Measurements from ENCODE around the gene RBM8A. TPM values are rescaled to one million over a fixed set of nuclear protein-coding genes. Genes with fewer than 3 reads are reported as not detected.

Gene RBM8A
- total RNA-seq, 4 donors from 2014 or later: 199 to 589 (median 381) TPM

GRCh38 chr1:145897969-145898368, 29.3 kb downstream of the RBM8A start:
- in situ Hi-C loops (cut with MboI; ENCODE audit: low sequenced_read_pairs in 4 of 4): loop anchor here in 1 of 4 donors (10.0 kb wide), 2 partner anchors 57 to 117 kb away; partner anchors contain the start of gene LIX1L
- Histone ChIP-seq H3K9me3 (no peaks in the 10 kb centered on the region), H3K4me3 (no peak overlapping the region), H3K36me3 (peaks cover 0 to 24% of the 10 kb centered on the region in 2 donors), H3K27ac (no peak overlapping the region), H3K4me1 (peaks cover 2 to 5% of the 10 kb centered on the region in 2 donors), H3K27me3 (no peaks in the 10 kb centered on the region)
- ATAC-seq (no peak), DNase-seq (no peak)
- intact Hi-C loops (cut with DNase I; ENCODE audit: low total_unique reads): no loop called here
- TF ChIP-seq CTCF (IDR thresholded peaks at IDR 0.05 in 4 of 5, conservative IDR thresholded peaks at IDR 0.05 in 1 of 5) (no peak), POLR2A (IDR thresholded peaks at IDR 0.05) (no peak)

- TF ChIP-seq POLR2A (IDR thresholded peaks at IDR 0.05): no peak
- no peak for TF ChIP-seq CTCF (IDR thresholded peaks at IDR 0.05 in 4 of 5, conservative IDR thresholded peaks at IDR 0.05 in 1 of 5)
- H3K27ac ChIP-seq: no peak overlapping the region
- ATAC-seq (no peak), DNase-seq (no peak)
- no peak overlapping the region for H3K4me3 ChIP-seq
- in situ Hi-C loops (cut with MboI; ENCODE audit: low sequenced_read_pairs in 4 of 4) (loop anchor here in 1 of 4 donors (10.0 kb wide), 2 partner anchors 59 to 119 kb away; partner anchors contain the start of gene LIX1L), intact Hi-C loops (cut with DNase I; ENCODE audit: low total_unique reads) (no loop called here)
- H3K27me3 ChIP-seq: no peaks in the 10 kb centered on the region
- H3K4me1 ChIP-seq: peaks cover 25 to 27% of the 10 kb centered on the region in 2 donors
- H3K9me3 ChIP-seq: no peaks in the 10 kb centered on the region
- H3K36me3 ChIP-seq: peaks cover 0 to 21% of the 10 kb centered on the region in 2 donors
Observed at GRCh38 chr1:145895471-145895870, 31.8 kb downstream of the RBM8A start.

GRCh38 chr1:145893306-145894055, 33.8 kb downstream of the RBM8A start:
- Histone ChIP-seq H3K4me3 (no peak overlapping the region), H3K27ac (peak overlapping the region; percentile 88 to 98 (median 91)), H3K36me3 (peaks cover 0 to 20% of the 10 kb centered on the region in 2 donors), H3K27me3 (no peaks in the 10 kb centered on the region), H3K9me3 (no peaks in the 10 kb centered on the region), H3K4me1 (peaks cover 36 to 37% of the 10 kb centered on the region in 2 donors)
- ATAC-seq (no peak), DNase-seq (no peak)
- TF ChIP-seq CTCF (IDR thresholded peaks at IDR 0.05 in 4 of 5, conservative IDR thresholded peaks at IDR 0.05 in 1 of 5) (no peak), POLR2A (IDR thresholded peaks at IDR 0.05) (no peak)
- in situ Hi-C loops (cut with MboI; ENCODE audit: low sequenced_read_pairs in 4 of 4) (loop anchor here in 2 of 4 donors (5.0 to 10.0 kb wide), 3 partner anchors 61 to 121 kb away; partner anchors contain the start of gene LIX1L (in 1 of the 2)), intact Hi-C loops (cut with DNase I; ENCODE audit: low total_unique reads) (loop anchor here (2.0 kb wide), 2 partner anchors 71 to 113 kb away; partner anchors contain the start of genes ANKRD34A and POLR3GL)

- in situ Hi-C loops (cut with MboI; ENCODE audit: low sequenced_read_pairs in 4 of 4): loop anchor here in 2 of 4 donors (5.0 to 10.0 kb wide), 3 partner anchors 62 to 122 kb away; partner anchors contain the start of gene LIX1L (in 1 of the 2)
Observed at GRCh38 chr1:145892486-145893087, 34.7 kb downstream of the RBM8A start.

More at GRCh38 chr1:145892486-145893087, 34.7 kb downstream of the RBM8A start:
- no peaks in the 10 kb centered on the region for H3K27me3 ChIP-seq
- peaks cover 0 to 14% of the 10 kb centered on the region in 2 donors for H3K36me3 ChIP-seq
- H3K9me3 ChIP-seq: no peaks in the 10 kb centered on the region
- ATAC-seq (no peak), DNase-seq (no peak)
- intact Hi-C loops (cut with DNase I; ENCODE audit: low total_unique reads): loop anchor here (1.0 to 2.0 kb wide), 3 partner anchors 18 to 114 kb away; partner anchors contain the start of genes ANKRD34A, ITGA10 and POLR3GL
- H3K4me3 ChIP-seq: peak overlapping the region in 3 of 4 donors; percentile 6 to 13 (median 12)
- H3K4me1 ChIP-seq: peaks cover 36 to 38% of the 10 kb centered on the region in 2 donors
- H3K27ac ChIP-seq: peak overlapping the region; percentile 88 to 98 (median 91)
- no peak for TF ChIP-seq CTCF (IDR thresholded peaks at IDR 0.05 in 4 of 5, conservative IDR thresholded peaks at IDR 0.05 in 1 of 5)
- no peak for TF ChIP-seq POLR2A (IDR thresholded peaks at IDR 0.05)
